Measurements from ENCODE around the gene CITED4. TPM values are rescaled to one million over a fixed set of nuclear protein-coding genes. Genes with fewer than 3 reads are reported as not detected.
"Not testable (repeated sequence)": the region's sequence is repeated elsewhere in the genome, so short reads cannot be mapped to it uniquely, and the experiment has no call there.

The CITED4 gene
- total RNA-seq, 2 donors from 2014 or later = 9.0 to 9.5 TPM

- H3K9ac ChIP-seq (ENCODE audit: extremely low read depth, low read length, poor library complexity, severe bottlenecking) = no peak overlapping the region
- no peaks in the 10 kb centered on the region for H3K4me1 ChIP-seq (ENCODE audit: control insufficient read depth, insufficient read depth, low read length)
- no peaks in the 10 kb centered on the region for H3K27me3 ChIP-seq (ENCODE audit: control insufficient read depth, insufficient read depth, low read length, poor library complexity, severe bottlenecking)
- Mint-ChIP-seq H3K4me3 (no peak overlapping the region), H3K27ac (no peak overlapping the region), H3K4me1 (no peaks in the 10 kb centered on the region), H3K27me3 (ENCODE audit: insufficient read depth) (no peaks in the 10 kb centered on the region), H3K36me3 (ENCODE audit: low read depth) (peaks cover 5% of the 10 kb centered on the region), H3K9me3 (peaks cover 28% of the 10 kb centered on the region)
- H3K4me3 ChIP-seq (ENCODE audit: low read length) = no peak overlapping the region
- DNase-seq = no peak
- no peak overlapping the region for H3K27ac ChIP-seq (ENCODE audit: low read depth, low read length)
- no peaks in the 10 kb centered on the region for H3K36me3 ChIP-seq (ENCODE audit: control insufficient read depth, insufficient read depth, low read length)
- 89 to 97% methylated on average over 3 of the region's 3 CpGs for WGBS, 2 experiments (ENCODE audit: insufficient coverage in 1 of 2, insufficient read length in 1 of 2)
- peaks cover 25% of the 10 kb centered on the region for H3K9me3 ChIP-seq (ENCODE audit: control insufficient read depth, low read length)
- TF ChIP-seq CTCF (conservative IDR thresholded peaks at IDR 0.05) = no peak
These were observed 34.3 kb upstream of the CITED4 start for GRCh38 chr1:40896482-40896881.

- WGBS, 2 experiments (ENCODE audit: insufficient coverage in 1 of 2, insufficient read length in 1 of 2) = 64 to 88% methylated on average over 1 of the region's 1 CpG
- H3K27ac Mint-ChIP-seq = no peak overlapping the region
- peaks cover 5% of the 10 kb centered on the region for H3K36me3 Mint-ChIP-seq (ENCODE audit: low read depth)
These were observed 33.4 kb upstream of the CITED4 start for GRCh38 chr1:40895601-40896000.

GRCh38 chr1:40894858-40895257 lies 32.7 kb upstream of the CITED4 start:
- H3K4me1 Mint-ChIP-seq; H3K36me3 ChIP-seq (ENCODE audit: control insufficient read depth, insufficient read depth, low read length); H3K4me3 ChIP-seq (ENCODE audit: low read length); H3K27ac ChIP-seq (ENCODE audit: low read depth, low read length); H3K36me3 Mint-ChIP-seq (ENCODE audit: low read depth); H3K27ac Mint-ChIP-seq; H3K27me3 ChIP-seq (ENCODE audit: control insufficient read depth, insufficient read depth, low read length, poor library complexity, severe bottlenecking); H3K9ac ChIP-seq (ENCODE audit: extremely low read depth, low read length, poor library complexity, severe bottlenecking); H3K27me3 Mint-ChIP-seq (ENCODE audit: insufficient read depth); H3K4me3 Mint-ChIP-seq; H3K4me1 ChIP-seq (ENCODE audit: control insufficient read depth, insufficient read depth, low read length); DNase-seq: not testable (repeated sequence)
- H3K9me3 ChIP-seq (ENCODE audit: control insufficient read depth, low read length) = peaks cover 25% of the 10 kb centered on the region
- 78 to 91% methylated on average over 2 of the region's 2 CpGs for WGBS, 2 experiments (ENCODE audit: insufficient coverage in 1 of 2, insufficient read length in 1 of 2)
- peaks cover 28% of the 10 kb centered on the region for H3K9me3 Mint-ChIP-seq

More at GRCh38 chr1:40895601-40896000, 33.4 kb upstream of the CITED4 start:
- H3K36me3 ChIP-seq (ENCODE audit: control insufficient read depth, insufficient read depth, low read length) = no peaks in the 10 kb centered on the region
- H3K4me1 Mint-ChIP-seq = no peaks in the 10 kb centered on the region
- no peaks in the 10 kb centered on the region for H3K4me1 ChIP-seq (ENCODE audit: control insufficient read depth, insufficient read depth, low read length)
- H3K9me3 Mint-ChIP-seq = peaks cover 28% of the 10 kb centered on the region
- no peak overlapping the region for H3K27ac ChIP-seq (ENCODE audit: low read depth, low read length)
- no peak overlapping the region for H3K4me3 Mint-ChIP-seq
- no peak for TF ChIP-seq CTCF (conservative IDR thresholded peaks at IDR 0.05)
- H3K27me3 ChIP-seq (ENCODE audit: control insufficient read depth, insufficient read depth, low read length, poor library complexity, severe bottlenecking) = no peaks in the 10 kb centered on the region
- no peak for DNase-seq
- H3K9me3 ChIP-seq (ENCODE audit: control insufficient read depth, low read length) = peaks cover 25% of the 10 kb centered on the region
- H3K4me3 ChIP-seq (ENCODE audit: low read length) = no peak overlapping the region
- peaks cover under 1% of the 10 kb centered on the region for H3K27me3 Mint-ChIP-seq (ENCODE audit: insufficient read depth)
- no peak overlapping the region for H3K9ac ChIP-seq (ENCODE audit: extremely low read depth, low read length, poor library complexity, severe bottlenecking)

- no peak overlapping the region for H3K27ac Mint-ChIP-seq
- Histone ChIP-seq H3K27ac (ENCODE audit: low read depth, low read length) (no peak overlapping the region), H3K4me3 (ENCODE audit: low read length) (no peak overlapping the region), H3K4me1 (ENCODE audit: control insufficient read depth, insufficient read depth, low read length) (no peaks in the 10 kb centered on the region), H3K36me3 (ENCODE audit: control insufficient read depth, insufficient read depth, low read length) (no peaks in the 10 kb centered on the region), H3K27me3 (ENCODE audit: control insufficient read depth, insufficient read depth, low read length, poor library complexity, severe bottlenecking) (no peaks in the 10 kb centered on the region), H3K9ac (ENCODE audit: extremely low read depth, low read length, poor library complexity, severe bottlenecking) (no peak overlapping the region), H3K9me3 (ENCODE audit: control insufficient read depth, low read length) (peaks cover 25% of the 10 kb centered on the region)
- H3K4me1 Mint-ChIP-seq = no peaks in the 10 kb centered on the region
- no peak for DNase-seq
- peaks cover 3% of the 10 kb centered on the region for H3K27me3 Mint-ChIP-seq (ENCODE audit: insufficient read depth)
- H3K4me3 Mint-ChIP-seq = no peak overlapping the region
- peaks cover 5% of the 10 kb centered on the region for H3K36me3 Mint-ChIP-seq (ENCODE audit: low read depth)
- no peak for TF ChIP-seq CTCF (conservative IDR thresholded peaks at IDR 0.05)
- peaks cover 28% of the 10 kb centered on the region for H3K9me3 Mint-ChIP-seq
These were observed 32.3 kb upstream of the CITED4 start for GRCh38 chr1:40894455-40894854.

All from endodermal cell (in vitro differentiated cells).